H1 (cell line): ENCODE measurements around the gene TTLL5. TPM values are rescaled to one million over a fixed set of nuclear protein-coding genes. Genes with fewer than 3 reads are reported as not detected.

Experiments
- CTCF ChIA-PET: fragments of 300-600 bp; sonication (Branson Sonifier 250); formaldehyde crosslinking; loops from one replicate; lab custom pipeline; 2021; ENCODE audit not compliant: partially characterized antibody; lab: Charles Lee
- POLR2A ChIA-PET: fragments of 300-600 bp; sonication (Branson Sonifier 250); formaldehyde crosslinking; loops from one replicate; lab custom pipeline; 2021; ENCODE audit warnings: inconsistent platforms; ENCODE audit not compliant: partially characterized antibody; lab: Charles Lee
- DNase-seq, 2 experiments: peaks; one replicate each; pipeline versions ENCODE4 v3.0.0 to v3.0.0-alpha.2; 2010 to 2022; ENCODE audit warnings: low spot score in 2 of 2, low read depth in 1 of 2, mixed read lengths in 1 of 2
- FAIRE-seq: peaks from 2 replicates; lab custom pipeline; 2011; peaks lifted over from hg19 to GRCh38; lab: Jason Lieb, UNC
- H2AFZ ChIP-seq: 2 replicates; pipeline ENCODE4 v1.8.1; 2012; ENCODE audit warnings: low read length, inconsistent platforms
- H2AK5ac ChIP-seq: 2 replicates; pipeline ENCODE4 v1.6.1; 2013; ENCODE audit warnings: low read depth, low read length
- H2BK120ac ChIP-seq: replicated peaks from 2 replicates; pipeline ENCODE3; 2013; ENCODE audit warnings: low read depth, low read length, inconsistent platforms
- H2BK12ac ChIP-seq: 2 replicates; pipeline ENCODE4 v1.6.1; 2013; ENCODE audit warnings: low read depth, low read length
- H2BK15ac ChIP-seq: 2 replicates; pipeline ENCODE4 v1.6.1; 2013; ENCODE audit warnings: low read length
- H2BK20ac ChIP-seq: 2 replicates; pipeline ENCODE4 v1.6.1; 2013; ENCODE audit warnings: low read length
- H2BK5ac ChIP-seq: 2 replicates; pipeline ENCODE4 v1.6.1; 2013; ENCODE audit warnings: low read depth, low read length
- H3K14ac ChIP-seq: 2 replicates; pipeline ENCODE4 v1.6.1; 2013; ENCODE audit warnings: inconsistent platforms; ENCODE audit not compliant: insufficient read length
- H3K18ac ChIP-seq: 2 replicates; pipeline ENCODE4 v1.6.1; 2013; ENCODE audit warnings: low read length; ENCODE audit errors: extremely low read depth
- H3K23ac ChIP-seq: 2 replicates; pipeline ENCODE4 v1.6.1; 2013; ENCODE audit warnings: inconsistent platforms; ENCODE audit not compliant: insufficient read length
- H3K23me2 ChIP-seq: 2 replicates; pipeline ENCODE4 v1.6.1; 2013; ENCODE audit warnings: low read depth, low read length
- H3K27ac ChIP-seq: 2 replicates; pipeline ENCODE4 v1.6.1; 2011; ENCODE audit warnings: low read depth, low read length, inconsistent platforms
- H3K27me3 ChIP-seq, 4 experiments: replicated peaks in 1 of 4; 1 replicate in 1 of 4; 2 replicates in 3 of 4; pipeline versions ENCODE4 v1.6.1 to v1.8.1; 2011 to 2013; ENCODE audit warnings: low read length in 3 of 4, mild to moderate bottlenecking in 3 of 4, inconsistent platforms in 2 of 4, mixed read lengths in 2 of 4, moderate library complexity in 1 of 4; ENCODE audit not compliant: control insufficient read depth in 3 of 4, insufficient read depth in 3 of 4; ENCODE audit errors: extremely low read depth in 1 of 4
- H3K36me3 ChIP-seq, 4 experiments: 2 replicates each; pipeline versions ENCODE4 v1.6.1 to v1.8.1; 2011 to 2013; ENCODE audit warnings: mild to moderate bottlenecking in 4 of 4, low read length in 3 of 4, moderate library complexity in 2 of 4, control low read depth in 1 of 4, inconsistent platforms in 1 of 4; ENCODE audit not compliant: insufficient read depth in 4 of 4, control insufficient read depth in 2 of 4
- H3K4ac ChIP-seq: replicated peaks from 2 replicates; pipeline ENCODE3; 2013; ENCODE audit warnings: low read length, low read depth, mixed read lengths, inconsistent platforms; ENCODE audit not compliant: insufficient read length
- H3K4me1 ChIP-seq, 4 experiments: replicated peaks in 1 of 4; 1 replicate in 1 of 4; 2 replicates in 3 of 4; pipeline versions ENCODE4 v1.6.1 to v1.8.1; 2011 to 2013; ENCODE audit warnings: low read length in 3 of 4, inconsistent platforms in 2 of 4, mixed read lengths in 1 of 4; ENCODE audit not compliant: insufficient read depth in 4 of 4, control insufficient read depth in 3 of 4
- H3K4me2 ChIP-seq, 2 experiments: 2 replicates each; pipeline versions ENCODE4 v1.6.1 to v1.8.1; 2011 to 2013; ENCODE audit warnings: low read depth in 2 of 2, low read length in 2 of 2, control low read depth in 1 of 2, inconsistent platforms in 1 of 2, mild to moderate bottlenecking in 1 of 2; ENCODE audit not compliant: insufficient read depth in 1 of 2
- H3K4me3 ChIP-seq, 4 experiments: fragments of 200-600, 300-600 bp in 1 of 4; sonication (generic), shearing (Covaris generic), sonication (Bioruptor Twin) in 1 of 4; 2 replicates each; pipeline versions ENCODE4 v1.5.1 to v1.8.1; 2011 to 2016; ENCODE audit warnings: low read length in 4 of 4, low read depth in 3 of 4, control low read depth in 2 of 4, inconsistent platforms in 2 of 4, mild to moderate bottlenecking in 2 of 4, mixed read lengths in 1 of 4, moderate library complexity in 1 of 4; ENCODE audit not compliant: insufficient read depth in 2 of 4; ENCODE audit errors: extremely low read depth in 1 of 4
- H3K56ac ChIP-seq: replicated peaks from 2 replicates; pipeline ENCODE3; 2013; ENCODE audit warnings: low read depth, mild to moderate bottlenecking, mixed read lengths, low read length, inconsistent platforms; ENCODE audit not compliant: insufficient read length
- H3K79me1 ChIP-seq: 2 replicates; pipeline ENCODE4 v1.6.1; 2013; ENCODE audit warnings: low read depth, low read length, control low read depth
- H3K79me2 ChIP-seq, 2 experiments: 2 replicates each; pipeline versions ENCODE4 v1.6.1 to v1.8.1; 2012 to 2013; ENCODE audit warnings: low read length in 2 of 2, mild to moderate bottlenecking in 2 of 2, inconsistent platforms in 1 of 2; ENCODE audit not compliant: insufficient read depth in 2 of 2, control insufficient read depth in 1 of 2
- H3K9ac ChIP-seq, 4 experiments: replicated peaks in 1 of 4; 1 replicate in 1 of 4; 2 replicates in 3 of 4; pipeline versions ENCODE4 v1.6.1 to v1.8.1; 2011 to 2013; ENCODE audit warnings: low read depth in 3 of 4, low read length in 3 of 4, control low read depth in 2 of 4, mild to moderate bottlenecking in 2 of 4, moderate library complexity in 2 of 4, inconsistent platforms in 1 of 4; ENCODE audit errors: extremely low read depth in 1 of 4
- H3K9me3 ChIP-seq, 2 experiments: 2 replicates each; pipeline versions ENCODE4 v1.6.1 to v1.8.1; 2012 to 2013; ENCODE audit warnings: mild to moderate bottlenecking in 2 of 2, moderate library complexity in 2 of 2, control low read depth in 1 of 2, inconsistent platforms in 1 of 2, low read depth in 1 of 2, low read length in 1 of 2, mixed read lengths in 1 of 2; ENCODE audit not compliant: insufficient read depth in 2 of 2
- H4K20me1 ChIP-seq, 2 experiments: replicated peaks in 1 of 2; 2 replicates each; pipeline versions ENCODE3 to v1.8.1; 2011 to 2013; ENCODE audit warnings: inconsistent platforms in 2 of 2, low read length in 2 of 2, mild to moderate bottlenecking in 1 of 2; ENCODE audit not compliant: insufficient read depth in 2 of 2, control insufficient read depth in 1 of 2
- H4K5ac ChIP-seq: 2 replicates; pipeline ENCODE4 v1.6.1; 2013; ENCODE audit warnings: low read length, low read depth, mixed read lengths, inconsistent platforms; ENCODE audit not compliant: insufficient read length
- H4K8ac ChIP-seq: 2 replicates; pipeline ENCODE4 v1.8.0; 2013; ENCODE audit warnings: mild to moderate bottlenecking, moderate library complexity, low read length, inconsistent platforms; ENCODE audit not compliant: insufficient read depth; ENCODE audit errors: extremely low read depth
- H4K91ac ChIP-seq: replicated peaks from 2 replicates; pipeline ENCODE3; 2013; ENCODE audit warnings: low read length, mixed read lengths, inconsistent platforms; ENCODE audit not compliant: insufficient read length
- ASH2L ChIP-seq: fragments of 200-600, 300-600 bp; sonication (generic); IDR thresholded peaks from one replicate; pipeline ENCODE4 v1.7.1; 2017; ENCODE audit warnings: low read length
- CBX8 ChIP-seq: fragments of 300-800, 300-1000 bp; sonication (generic); IDR thresholded peaks from 2 replicates; pipeline ENCODE4 v1.7.1; 2016; ENCODE audit warnings: low read depth, low read length, borderline replicate concordance
- CTBP2 ChIP-seq: IDR thresholded peaks from 2 replicates; pipeline ENCODE4 v1.7.0; 2011; ENCODE audit warnings: borderline replicate concordance, mild to moderate bottlenecking, moderate library complexity, mixed read lengths, low read length; ENCODE audit not compliant: insufficient read depth, insufficient read length
- EGR1 ChIP-seq: IDR thresholded peaks from 2 replicates; pipeline ENCODE4 v1.6.1; 2011; ENCODE audit warnings: low read depth, low read length, borderline replicate concordance
- EZH2 ChIP-seq: fragments of 200-600 bp; sonication (generic); IDR thresholded peaks from 2 replicates; pipeline ENCODE4 v1.7.1; 2012; ENCODE audit warnings: low read depth, mild to moderate bottlenecking, moderate library complexity, low read length, inconsistent platforms; ENCODE audit not compliant: severe bottlenecking
- GABPA ChIP-seq: IDR thresholded peaks from 2 replicates; pipeline ENCODE4 v1.6.1; 2011; ENCODE audit warnings: mild to moderate bottlenecking, low read length, moderate library complexity, borderline replicate concordance; ENCODE audit not compliant: insufficient read depth
- PHF8 ChIP-seq: fragments of 200-600 bp; sonication (generic); conservative IDR thresholded peaks from 2 replicates; pipeline ENCODE4 v1.7.1; 2012; ENCODE audit warnings: low read depth, mild to moderate bottlenecking, inconsistent platforms, low read length, moderate library complexity
- POLR2AphosphoS5 ChIP-seq: IDR thresholded peaks from 2 replicates; pipeline ENCODE4 v1.6.1; 2011; ENCODE audit warnings: low read depth, low read length
- SIRT6 ChIP-seq: IDR thresholded peaks from one replicate; pipeline ENCODE4 v1.7.1; 2012; ENCODE audit warnings: low read length, inconsistent platforms
- SUZ12 ChIP-seq: fragments of 200-600 bp; sonication (generic); IDR thresholded peaks from 2 replicates; pipeline ENCODE4 v1.6.1; 2012; ENCODE audit warnings: mild to moderate bottlenecking, inconsistent platforms, low read length, moderate library complexity, mixed read lengths
- TBP ChIP-seq: IDR thresholded peaks from 2 replicates; pipeline ENCODE4 v1.6.1; 2011; ENCODE audit warnings: low read depth, low read length, improper control_type of control experiment
- TEAD4 ChIP-seq: IDR thresholded peaks from 2 replicates; pipeline ENCODE4 v1.6.1; 2012; ENCODE audit warnings: low read depth, low read length, inconsistent platforms, mixed read lengths
- YY1 ChIP-seq: IDR thresholded peaks from 2 replicates; pipeline ENCODE4 v1.6.1; 2011; ENCODE audit warnings: low read depth, mild to moderate bottlenecking, low read length
- WGBS, 2 experiments: shearing (Covaris generic) in 1 of 2; methylation state at CpG; one replicate each; pipeline versions ENCODE4 v1.1.6 to v1.1.7; 2013 to 2015; ENCODE audit warnings: low lambda C conversion rate in 2 of 2, mixed read lengths in 2 of 2, inconsistent platforms in 1 of 2, low coverage in 1 of 2, missing lambda C conversion rate in 1 of 2; ENCODE audit not compliant: insufficient replicate concordance in 2 of 2, insufficient coverage in 1 of 2, insufficient read length in 1 of 2; ENCODE audit errors: extremely low coverage in 1 of 2, missing lambda C conversion rate in 1 of 2; 5-methylcytosine and 5-hydroxymethylcytosine counted together
- polyA plus RNA-seq, 7 experiments: library from polyadenylated mRNA; depleted of rRNA in 3 of 7; stranded (reverse) in 5 of 7; unstranded in 2 of 7; fragments of >200 nt in 5 of 7; fragments of 200-250 nt in 2 of 7; gene quantifications; 1 replicate in 5 of 7; 2 replicates in 1 of 7; 4 replicates in 1 of 7; pipeline versions ENCODE4 v1.2.1 to v1.2.3, GENCODE V29; 2011 to 2013; ENCODE audit warnings: missing spikeins in 2 of 7, mixed read lengths in 2 of 7
- total RNA-seq: library from RNA; stranded (reverse); fragmentation: NEBNext Ultra II Directional; extraction: Animal tissue kit (Norgen Biotek cat#: 25700); gene quantifications from 2 replicates; pipeline ENCODE4 v1.2.1, GENCODE V29; 2021

TTLL5 gene
- total and polyA plus RNA-seq, 2 of the 8 experiments (the other 6 are each of a cell fraction or from before 2014, with no cell fraction given): 16.1 to 45.9 TPM

- H2BK20ac ChIP-seq: no peak overlapping the region
- H3K4me3 ChIP-seq: no peak overlapping the region
- H2BK12ac ChIP-seq: no peak overlapping the region
- no peak overlapping the region for H3K23ac ChIP-seq
- DNase-seq (no peak), FAIRE-seq (no peak)
- H2AFZ ChIP-seq: no peak overlapping the region
- CTCF ChIA-PET: interaction anchor here (1.2 to 1.3 kb wide), 2 partner anchors 48 to 146 kb away, joined by 4 read pairs; no protein-coding TSS in a partner anchor
- H3K23me2 ChIP-seq: no peaks in the 10 kb centered on the region
- H2BK5ac ChIP-seq: no peak overlapping the region
- H2BK120ac ChIP-seq: no peak overlapping the region
- H4K20me1 ChIP-seq: no peaks in the 10 kb centered on the region
- no peak overlapping the region for H4K8ac ChIP-seq
- TF ChIP-seq EGR1: no peak
- TF ChIP-seq SIRT6: no peak
- TF ChIP-seq SUZ12: no peak
- no peak for TF ChIP-seq POLR2AphosphoS5
- TF ChIP-seq GABPA: no peak
- no peak for TF ChIP-seq EZH2
- no peak for TF ChIP-seq YY1
- TF ChIP-seq CTBP2: no peak
- no peak for TF ChIP-seq ASH2L
- no peak for TF ChIP-seq CBX8
- no peak for TF ChIP-seq TEAD4
- TF ChIP-seq TBP: no peak
- TF ChIP-seq PHF8: no peak
- H3K27me3 ChIP-seq: no peaks in the 10 kb centered on the region
- H3K4ac ChIP-seq: no peak overlapping the region
- no peak overlapping the region for H3K27ac ChIP-seq
- no peak overlapping the region for H4K91ac ChIP-seq
- POLR2A ChIA-PET: no interaction called here
- peaks cover 0 to 2% (median 0%) of the 10 kb centered on the region in 4 experiments; a peak in 2 of 8 replicates for H3K36me3 ChIP-seq
- no peak overlapping the region for H4K5ac ChIP-seq
- H3K4me1 ChIP-seq: no peaks in the 10 kb centered on the region
- WGBS, 2 experiments: 88% methylated on average over 9 of the region's 10 CpGs; no CpG with 5 or more reads in 1 of the 2 experiments
- H3K9me3 ChIP-seq: no peaks in the 10 kb centered on the region
- no peak overlapping the region for H3K18ac ChIP-seq
- no peak overlapping the region for H2AK5ac ChIP-seq
- H3K79me2 ChIP-seq: no peaks in the 10 kb centered on the region
- H2BK15ac ChIP-seq: no peak overlapping the region
- H3K4me2 ChIP-seq: no peak overlapping the region
- H3K9ac ChIP-seq: no peak overlapping the region
- no peaks in the 10 kb centered on the region for H3K79me1 ChIP-seq
- no peak overlapping the region for H3K14ac ChIP-seq
- no peak overlapping the region for H3K56ac ChIP-seq
Observed at GRCh38 chr14:75832621-75833297, 171.7 kb downstream of the TTLL5 start.
